ENCODE data around the gene KRT31.

The KRT31 gene

DNA sequence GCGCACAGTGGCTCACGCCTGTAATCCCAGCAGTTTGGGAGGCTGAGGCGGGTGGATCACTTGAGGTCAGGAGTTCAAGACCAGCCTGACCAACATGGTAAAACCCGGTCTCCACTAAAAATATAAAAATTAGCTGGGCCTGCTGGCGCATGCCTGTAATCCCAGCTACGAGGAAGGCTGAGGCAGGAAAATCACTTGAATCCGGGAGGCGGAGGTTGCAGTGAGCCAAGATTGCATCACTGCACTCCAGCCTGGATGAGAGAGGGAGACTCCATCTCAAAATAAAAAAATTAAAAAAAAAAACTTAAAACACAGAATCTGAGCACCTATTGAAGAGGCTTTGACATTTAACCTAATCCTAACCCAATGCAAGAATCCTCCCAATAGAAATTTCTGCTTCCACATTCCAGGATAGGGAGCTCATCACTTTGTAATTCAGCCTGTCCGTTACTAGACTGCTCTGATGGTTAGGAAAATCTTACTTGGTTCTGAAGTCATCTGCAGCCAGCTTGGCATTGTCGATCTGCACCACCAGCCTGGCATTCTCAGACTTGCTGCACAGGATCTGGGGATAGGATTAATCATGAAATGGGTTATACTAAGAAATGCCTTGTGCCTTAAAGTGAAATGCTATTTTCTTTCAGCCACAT lies 29.9 kb downstream of the KRT31 start:
- H3K27me3 ChIP-seq (ENCODE audit: insufficient read depth, low read depth, severe bottlenecking), result peaks cover 95% of the 10 kb centered on the region
- TF ChIP-seq, protein P1, sequence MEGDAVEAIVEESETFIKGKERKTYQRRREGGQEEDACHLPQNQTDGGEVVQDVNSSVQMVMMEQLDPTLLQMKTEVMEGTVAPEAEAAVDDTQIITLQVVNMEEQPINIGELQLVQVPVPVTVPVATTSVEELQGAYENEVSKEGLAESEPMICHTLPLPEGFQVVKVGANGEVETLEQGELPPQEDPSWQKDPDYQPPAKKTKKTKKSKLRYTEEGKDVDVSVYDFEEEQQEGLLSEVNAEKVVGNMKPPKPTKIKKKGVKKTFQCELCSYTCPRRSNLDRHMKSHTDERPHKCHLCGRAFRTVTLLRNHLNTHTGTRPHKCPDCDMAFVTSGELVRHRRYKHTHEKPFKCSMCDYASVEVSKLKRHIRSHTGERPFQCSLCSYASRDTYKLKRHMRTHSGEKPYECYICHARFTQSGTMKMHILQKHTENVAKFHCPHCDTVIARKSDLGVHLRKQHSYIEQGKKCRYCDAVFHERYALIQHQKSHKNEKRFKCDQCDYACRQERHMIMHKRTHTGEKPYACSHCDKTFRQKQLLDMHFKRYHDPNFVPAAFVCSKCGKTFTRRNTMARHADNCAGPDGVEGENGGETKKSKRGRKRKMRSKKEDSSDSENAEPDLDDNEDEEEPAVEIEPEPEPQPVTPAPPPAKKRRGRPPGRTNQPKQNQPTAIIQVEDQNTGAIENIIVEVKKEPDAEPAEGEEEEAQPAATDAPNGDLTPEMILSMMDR (IDR thresholded peaks at IDR 0.05; ENCODE audit: low read depth, low read length), result no peak
- DNase-seq, result no peak
- H3K27ac ChIP-seq, result no peak overlapping the region
- H3K36me3 ChIP-seq, result no peaks in the 10 kb centered on the region
- peaks cover 2% of the 10 kb centered on the region for H3K9me3 ChIP-seq (ENCODE audit: severe bottlenecking)
- no peak overlapping the region for H3K4me3 ChIP-seq (ENCODE audit: low read depth, low read length)

DNA sequence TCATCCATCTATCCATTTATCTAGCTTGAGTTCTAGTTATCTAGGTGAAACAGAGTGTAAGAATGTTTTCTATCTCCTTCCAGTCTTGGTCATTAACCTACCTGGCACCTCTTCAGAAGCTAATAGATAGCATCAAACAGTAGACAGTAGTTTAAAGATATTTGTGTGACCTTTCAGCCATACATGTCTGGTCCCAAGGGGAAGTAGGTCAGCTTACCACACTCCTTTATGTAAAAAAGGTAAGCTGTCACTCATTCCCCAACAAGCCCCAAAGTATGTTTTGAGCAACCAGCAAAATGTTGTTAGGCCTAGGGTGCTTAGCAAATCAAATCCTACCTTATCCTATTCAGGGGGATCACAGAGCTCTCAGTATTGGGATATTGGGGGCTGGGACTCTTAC lies 31.3 kb downstream of the KRT31 start:
- TF ChIP-seq, protein P1 (IDR thresholded peaks at IDR 0.05; ENCODE audit: low read depth, low read length), result no peak
- H3K4me3 ChIP-seq (ENCODE audit: low read depth, low read length), result no peak overlapping the region
- DNase-seq, result no peak

DNA sequence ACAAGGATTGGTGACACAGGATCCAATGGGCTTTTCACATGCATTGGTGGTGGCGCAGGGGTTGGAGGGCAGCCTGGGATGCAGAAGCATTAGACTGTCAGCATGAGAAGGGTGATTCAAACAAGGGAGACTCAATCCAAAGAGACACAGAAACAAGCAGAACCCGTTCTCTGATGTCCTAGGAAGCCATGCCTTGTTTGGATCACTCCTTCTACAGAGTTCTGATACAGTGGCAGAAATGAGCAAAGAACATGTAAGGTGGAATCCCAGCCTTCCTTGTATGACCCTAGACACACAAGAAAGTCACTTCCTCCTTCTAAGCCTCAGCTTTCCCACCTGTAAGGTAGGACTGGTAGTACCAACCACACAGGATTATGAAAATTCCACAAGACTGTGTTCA lies 33.5 kb downstream of the KRT31 start:
- Histone ChIP-seq H3K27ac (no peak overlapping the region), H3K36me3 (no peaks in the 10 kb centered on the region), H3K9me3 (ENCODE audit: severe bottlenecking) (peaks cover 8% of the 10 kb centered on the region), H3K27me3 (ENCODE audit: insufficient read depth, low read depth, severe bottlenecking) (peaks cover 91% of the 10 kb centered on the region), H3K4me3 (ENCODE audit: low read depth, low read length) (no peak overlapping the region)
- TF ChIP-seq, protein P1 (IDR thresholded peaks at IDR 0.05; ENCODE audit: low read depth, low read length), result no peak
- DNase-seq, result no peak

More for the DNA sequence above, 31.3 kb downstream of the KRT31 start:
- Histone ChIP-seq H3K27me3 (ENCODE audit: insufficient read depth, low read depth, severe bottlenecking) (peaks cover 95% of the 10 kb centered on the region), H3K9me3 (ENCODE audit: severe bottlenecking) (peaks cover 8% of the 10 kb centered on the region), H3K36me3 (no peaks in the 10 kb centered on the region), H3K27ac (no peak overlapping the region)

DNA sequence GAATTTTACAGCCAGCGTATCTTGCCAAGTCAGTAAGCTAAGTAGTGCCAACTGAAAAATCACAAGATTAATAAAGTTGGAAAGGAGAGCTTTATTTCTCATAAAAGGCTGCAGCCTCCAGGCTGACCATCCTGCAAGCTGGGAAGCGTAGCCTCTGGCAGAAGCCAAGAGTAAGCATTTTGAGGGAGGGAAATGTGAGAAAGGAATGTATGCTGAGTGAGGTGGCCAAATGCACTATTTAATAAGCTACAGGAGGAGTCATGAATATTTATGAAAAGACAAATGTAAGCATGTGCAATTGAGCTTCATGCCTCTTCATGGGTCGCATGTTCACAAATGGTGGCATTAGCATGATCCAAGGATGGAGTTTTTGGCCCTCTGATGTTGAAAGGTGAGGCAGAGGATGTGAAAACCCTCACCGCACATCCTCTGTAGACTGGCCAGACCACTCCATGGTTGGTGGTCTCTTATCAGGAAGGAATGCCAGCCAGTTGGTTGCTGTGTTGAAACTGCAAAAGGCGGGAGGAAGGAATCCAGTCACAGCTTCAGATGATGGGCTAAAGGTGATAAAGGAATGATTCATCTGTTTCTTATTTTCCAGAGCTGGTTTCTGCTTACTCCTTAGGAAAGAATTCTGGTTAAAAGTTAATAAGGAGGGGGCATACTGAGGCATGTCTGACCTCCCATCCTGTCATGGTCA lies 37.0 kb downstream of the KRT31 start:
- no peak overlapping the region for H3K27ac ChIP-seq
- peaks cover 12% of the 10 kb centered on the region for H3K9me3 ChIP-seq (ENCODE audit: severe bottlenecking)
- H3K4me3 ChIP-seq (ENCODE audit: low read depth, low read length), result no peak overlapping the region
- DNase-seq, result no peak
- TF ChIP-seq, protein P1 (IDR thresholded peaks at IDR 0.05; ENCODE audit: low read depth, low read length), result no peak
- no peaks in the 10 kb centered on the region for H3K36me3 ChIP-seq
- H3K27me3 ChIP-seq (ENCODE audit: insufficient read depth, low read depth, severe bottlenecking), result peaks cover 72% of the 10 kb centered on the region

DNA sequence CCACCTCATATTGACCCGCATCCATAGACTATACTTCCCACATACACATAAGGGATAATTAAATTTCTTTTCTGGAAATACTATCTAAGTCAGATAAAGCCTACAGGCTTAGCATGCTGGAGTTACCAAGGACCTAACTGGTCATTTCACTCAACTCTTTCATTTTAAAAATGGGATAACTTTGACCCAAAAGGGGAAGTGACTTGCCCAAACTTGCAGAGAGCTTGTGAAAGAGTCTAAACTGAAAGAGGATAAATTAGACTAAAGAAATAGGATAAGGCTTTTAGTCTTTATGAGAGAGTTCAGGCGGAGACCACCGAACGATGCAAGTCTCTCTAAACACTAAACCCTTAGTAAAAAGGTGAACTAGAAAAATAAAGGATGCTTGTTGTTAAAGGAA lies 42.9 kb downstream of the KRT31 start:
- H3K4me3 ChIP-seq (ENCODE audit: low read depth, low read length), result no peak overlapping the region
- H3K36me3 ChIP-seq, result no peaks in the 10 kb centered on the region
- no peak for DNase-seq
- peaks cover 77% of the 10 kb centered on the region for H3K27me3 ChIP-seq (ENCODE audit: insufficient read depth, low read depth, severe bottlenecking)
- H3K9me3 ChIP-seq (ENCODE audit: severe bottlenecking), result peaks cover 4% of the 10 kb centered on the region
- H3K27ac ChIP-seq, result no peak overlapping the region
- TF ChIP-seq, protein P1 (IDR thresholded peaks at IDR 0.05; ENCODE audit: low read depth, low read length), result no peak
